Activated CD4-positive, CD25-positive, alpha-beta regulatory T cell treated with anti-CD3 and anti-CD28 coated beads, Interleukin-2, amount 50 U/mL, for 16 hours (primary cell): ENCODE results near the gene LRRC46.

ENCODE experiments used
- DNase-seq: peaks from one replicate; pipeline ENCODE4 v3.0.0-alpha.2; 2020; ENCODE audit warnings: low read depth, low spot score

Gene LRRC46, protein sequence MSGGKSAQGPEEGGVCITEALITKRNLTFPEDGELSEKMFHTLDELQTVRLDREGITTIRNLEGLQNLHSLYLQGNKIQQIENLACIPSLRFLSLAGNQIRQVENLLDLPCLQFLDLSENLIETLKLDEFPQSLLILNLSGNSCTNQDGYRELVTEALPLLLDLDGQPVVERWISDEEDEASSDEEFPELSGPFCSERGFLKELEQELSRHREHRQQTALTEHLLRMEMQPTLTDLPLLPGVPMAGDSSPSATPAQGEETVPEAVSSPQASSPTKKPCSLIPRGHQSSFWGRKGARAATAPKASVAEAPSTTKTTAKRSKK

DNA sequence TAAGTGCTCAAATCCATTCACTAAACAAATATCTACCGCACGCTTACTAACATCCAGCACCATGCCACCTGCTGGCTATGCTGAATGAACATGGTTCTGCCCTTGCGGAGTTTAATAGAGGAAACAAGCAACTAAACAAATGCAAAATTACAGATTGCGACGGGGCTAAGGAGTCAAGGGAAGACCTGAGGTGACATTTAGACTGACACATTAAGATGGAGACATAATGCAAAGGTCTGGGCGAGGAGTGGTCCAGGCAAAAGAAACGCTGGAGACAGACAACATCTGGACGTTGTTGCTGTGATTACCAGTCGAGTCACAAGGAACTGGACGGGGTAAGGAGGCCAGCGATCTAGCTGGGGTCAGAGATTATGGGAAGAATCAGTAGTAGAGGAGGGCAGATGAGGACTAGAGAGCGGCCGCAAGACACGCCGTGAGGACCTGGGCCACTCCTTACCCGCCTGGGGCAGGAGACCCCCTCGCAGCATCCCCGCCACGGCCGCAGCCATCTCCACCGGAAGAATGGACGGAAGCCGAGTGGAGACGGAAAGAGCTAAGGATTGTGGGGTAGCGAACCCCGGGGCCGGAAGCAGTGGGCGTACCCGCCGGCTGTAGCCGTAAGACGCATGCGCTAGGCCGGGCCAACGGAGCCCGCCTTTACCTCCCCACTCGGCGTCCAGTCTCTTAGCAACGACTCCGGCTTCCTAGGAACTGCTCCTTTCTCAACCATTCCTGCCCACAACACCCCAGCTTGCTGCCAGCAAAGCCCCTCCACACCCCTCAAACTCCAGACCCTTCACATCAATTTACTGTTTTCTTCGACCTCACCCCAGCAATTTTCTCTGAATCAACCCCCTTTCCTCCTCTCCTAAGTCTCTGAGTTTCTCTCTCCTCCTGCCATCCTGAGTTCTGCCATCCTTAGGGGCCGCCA is at the start of gene LRRC46, which contains the start of gene MRPL10:
TSS of gene LRRC46 (plus strand) at position 668 of the 931 bp plus-strand sequence. CDS start 320 bp downstream, outside the sequence.
TSS of gene MRPL10 (minus strand) at position 539 of the 931 bp plus-strand sequence. CDS start at position 509, 30 bp downstream.
- peak; percentile 81 for DNase-seq

- DNase-seq, result no peak
These were observed 45.8 kb upstream of the LRRC46 start for GRCh38 chr17:47785538-47786123.

DNA sequence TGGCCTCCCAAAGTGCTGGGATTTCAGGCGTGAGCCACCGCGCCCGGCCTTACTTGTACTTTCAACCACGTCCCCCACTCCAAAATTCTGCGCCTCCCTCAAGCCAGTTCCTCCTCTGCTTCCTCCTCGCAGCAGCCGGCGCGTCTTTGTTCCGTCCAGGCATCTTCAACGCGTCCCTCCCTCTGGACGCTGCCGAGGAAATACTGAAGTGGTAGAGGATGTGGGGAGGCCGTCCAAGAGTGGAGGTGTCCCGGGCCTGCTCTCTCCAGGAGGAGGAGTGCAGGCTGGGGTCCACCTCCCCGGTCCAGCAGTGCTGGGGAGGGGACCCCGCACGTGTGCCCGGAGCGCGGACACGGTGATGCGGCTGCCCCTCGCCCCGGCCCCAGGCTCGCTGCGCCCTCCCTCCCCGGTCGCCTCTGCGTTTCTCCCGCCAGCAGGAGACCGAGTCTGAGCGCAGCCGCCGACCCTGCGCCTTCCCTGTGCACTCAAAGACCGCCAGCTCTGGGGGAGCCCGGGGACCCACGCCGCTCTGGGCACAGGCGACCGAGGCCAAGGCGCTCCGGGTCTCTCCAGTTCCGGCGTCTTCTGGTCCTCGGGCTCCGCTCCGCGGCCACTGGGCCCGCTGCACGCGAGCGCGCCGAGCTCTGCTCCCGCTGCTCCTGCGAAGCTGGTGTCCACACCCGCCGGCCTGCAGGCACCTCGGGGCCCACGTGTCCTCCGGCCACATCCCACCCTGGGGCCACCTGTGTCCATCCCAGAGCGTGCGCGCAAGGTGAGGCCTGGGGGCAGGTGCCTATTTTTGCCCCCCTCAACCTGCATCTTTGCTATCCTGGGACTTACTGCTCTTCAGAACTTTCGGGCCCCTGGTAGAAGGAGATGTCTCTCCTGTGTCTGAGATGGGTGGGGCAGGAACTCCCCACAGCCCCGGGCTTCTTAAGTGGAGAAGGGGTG is 41.6 kb upstream of the LRRC46 start:
- DNase-seq, result no peak

DNA sequence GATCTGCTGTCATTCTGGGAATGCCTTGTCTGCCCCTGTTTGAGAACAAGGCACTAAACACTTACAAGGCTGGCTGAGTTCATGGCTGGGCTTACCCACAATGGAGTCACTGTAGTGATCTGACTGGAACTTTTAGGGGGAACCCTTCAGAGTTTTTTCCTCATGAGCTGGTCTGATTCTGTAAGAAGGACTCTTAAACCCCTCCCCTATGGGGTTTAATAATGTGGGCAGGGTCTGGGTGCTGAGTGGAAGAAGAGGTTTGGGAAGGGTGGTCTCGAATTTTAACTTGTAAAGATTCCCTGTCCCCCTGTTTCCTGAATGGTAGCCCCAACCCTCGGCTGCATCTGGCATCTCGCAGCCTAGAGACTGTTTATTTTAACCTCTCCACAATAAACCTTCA is 40.4 kb upstream of the LRRC46 start:
- DNase-seq, result no peak

DNA sequence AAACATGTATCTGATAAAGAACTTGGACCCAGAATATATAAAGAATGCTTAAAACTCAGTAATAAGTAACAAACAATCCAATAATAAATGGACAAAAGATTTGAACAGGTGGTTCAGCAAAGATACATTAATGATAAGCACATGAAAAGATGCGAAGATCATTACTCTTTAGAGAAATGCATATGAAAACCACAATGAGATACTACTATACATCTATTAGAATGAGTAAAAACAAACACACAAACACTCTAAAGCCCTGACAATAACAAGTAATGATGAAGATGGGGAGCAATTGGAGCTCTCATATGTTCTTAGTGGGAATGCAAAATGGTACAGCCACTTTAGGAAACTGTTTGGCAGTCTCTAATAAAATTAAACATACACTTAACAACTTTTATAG is 39.0 kb upstream of the LRRC46 start:
- DNase-seq, result no peak

DNA sequence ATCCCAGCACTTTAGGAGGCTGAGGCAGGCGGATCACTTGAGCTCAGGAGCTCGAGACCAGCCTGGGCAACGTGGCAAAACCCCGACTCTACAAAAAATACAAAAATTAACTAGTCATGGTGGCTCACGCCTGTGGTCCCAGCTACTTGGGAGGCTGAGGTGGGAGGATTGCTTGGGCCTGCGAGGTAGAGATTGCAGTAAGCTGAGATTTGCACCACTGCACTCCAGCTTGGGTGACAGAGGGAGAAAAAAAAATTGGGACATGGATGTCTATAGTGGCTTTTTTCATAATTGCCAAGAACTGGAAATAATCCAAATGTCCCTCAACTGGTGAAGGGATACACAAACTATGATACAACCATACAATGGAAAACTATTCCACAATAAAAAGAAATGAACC is 38.5 kb upstream of the LRRC46 start:
- no peak for DNase-seq

- DNase-seq, result no peak
These were observed 33.7 kb upstream of the LRRC46 start for GRCh38 chr17:47797797-47798196.

- DNase-seq, result no peak
These were observed 30.8 kb upstream of the LRRC46 start for GRCh38 chr17:47800686-47801085.

DNA sequence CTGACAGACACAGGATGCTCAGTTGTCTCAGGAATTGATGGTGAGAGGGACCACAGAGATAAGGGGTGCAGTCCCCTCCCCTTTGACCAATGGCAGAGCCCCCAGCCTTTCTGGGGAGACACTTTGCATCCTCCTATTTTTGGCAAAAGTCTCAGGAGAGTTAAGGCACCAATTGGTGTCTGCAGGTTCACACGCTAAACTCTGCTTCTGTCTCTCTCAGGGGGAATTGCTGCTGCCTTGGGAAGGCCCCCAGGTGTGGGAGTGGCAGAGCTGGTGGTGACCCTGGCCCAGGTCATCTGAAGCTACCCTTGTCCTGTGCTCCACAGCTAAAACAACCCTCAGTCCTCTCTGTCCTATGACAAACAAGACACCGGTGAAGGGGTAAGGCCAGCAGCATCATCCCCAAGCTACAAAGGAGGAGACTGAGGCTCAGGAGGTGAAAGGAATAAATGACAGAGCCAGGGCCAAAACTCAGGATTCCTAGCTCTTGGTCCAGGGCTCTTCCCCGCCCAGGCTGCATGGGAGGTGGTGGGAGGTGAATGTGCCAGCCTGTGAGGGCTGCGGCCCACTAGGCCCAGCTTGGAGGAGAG is 30.2 kb upstream of the LRRC46 start:
- DNase-seq, result no peak

GRCh38 chr17:47801906-47802305 is 29.6 kb upstream of the LRRC46 start:
- DNase-seq, result no peak

DNA sequence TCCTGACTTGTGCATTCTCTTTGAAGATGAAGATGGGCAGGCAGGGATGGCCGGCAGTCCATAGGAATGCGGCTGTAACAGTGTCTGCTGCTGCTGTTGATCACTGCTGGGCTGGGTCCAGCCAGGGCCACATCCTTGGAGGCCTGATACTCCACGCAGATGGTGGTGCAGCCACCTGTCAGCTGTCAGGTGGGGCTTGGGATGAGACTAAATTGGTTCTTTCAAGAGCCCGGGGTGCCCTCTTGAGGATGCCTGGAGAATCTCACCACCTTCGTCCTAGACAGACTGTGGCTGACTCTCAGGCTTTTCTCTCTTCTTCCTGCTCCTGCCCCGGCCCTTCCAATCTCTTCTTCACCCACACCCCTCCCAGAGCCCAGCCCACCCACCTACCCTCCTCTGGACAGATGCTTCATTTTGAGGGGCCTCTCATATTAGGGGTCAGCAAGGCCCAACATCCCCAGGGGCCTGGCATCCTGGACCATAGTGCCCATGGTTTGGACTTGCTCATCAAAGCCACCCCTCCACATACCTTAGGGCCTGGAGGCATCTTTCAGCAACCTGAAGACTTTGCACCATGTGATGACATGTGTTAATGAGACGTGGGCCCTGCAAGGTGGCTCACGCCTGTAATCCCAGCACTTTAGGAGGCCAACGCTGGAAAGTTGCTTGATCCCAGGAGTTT is 29.0 kb upstream of the LRRC46 start:
- DNase-seq, result no peak

GRCh38 chr17:47803201-47803600 is 28.3 kb upstream of the LRRC46 start:
- no peak for DNase-seq

GRCh38 chr17:47803751-47804150 is 27.7 kb upstream of the LRRC46 start:
- no peak for DNase-seq

DNA sequence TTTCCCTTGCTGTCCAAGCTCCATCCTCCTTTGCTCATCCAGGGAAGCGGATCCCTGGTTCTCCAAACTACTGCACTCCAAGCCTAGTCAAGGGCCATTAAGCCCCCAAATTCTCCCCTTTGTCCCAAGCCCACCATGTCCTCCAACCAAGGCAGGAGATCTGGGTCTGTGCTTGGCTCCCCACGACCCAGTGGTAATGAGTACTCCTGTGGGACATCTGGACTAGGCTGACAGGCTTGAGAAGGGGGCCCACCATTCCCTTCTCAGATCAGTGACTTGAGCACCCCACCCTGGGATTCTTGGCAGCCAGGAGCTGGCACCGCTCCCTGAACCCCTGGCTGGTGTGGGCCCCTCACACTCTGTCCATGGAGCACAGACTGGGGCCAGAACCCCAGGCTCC is 27.0 kb upstream of the LRRC46 start:
- no peak for DNase-seq

GRCh38 chr17:47806026-47806912 is 25.2 kb upstream of the LRRC46 start:
- DNase-seq, result no peak

GRCh38 chr17:47806913-47807255 is 24.6 kb upstream of the LRRC46 start:
- no peak for DNase-seq

- no peak for DNase-seq
These were observed 24.0 kb upstream of the LRRC46 start for GRCh38 chr17:47807421-47807820.

GRCh38 chr17:47808036-47808829 is 23.2 kb upstream of the LRRC46 start:
- no peak for DNase-seq
